Stimulated activated CD8-positive, alpha-beta memory T cell treated with anti-CD3 and anti-CD28 coated beads, Interleukin-15, amount 100 ng/mL, for 4 hours (primary cell): ENCODE measurements around the gene OR5W2.
"Not testable (repeated sequence)": the region's sequence is repeated elsewhere in the genome, so short reads cannot be mapped to it uniquely, and the experiment has no call there.

Source experiments
- DNase-seq, 2 donors: peaks; one replicate each; pipeline ENCODE4 v3.0.0-alpha.2; 2020; ENCODE audit warnings: low read depth in 2 of 2

Gene OR5W2

GRCh38 chr11:55914482-55914881 lies at the start of gene OR5W2:
TSS of gene OR5W2 (minus strand) at chr11:55914582. CDS start at chr11:55914582, 0 bp downstream.
- no peak for DNase-seq

- DNase-seq: no peak
These were observed 42.1 kb upstream of the OR5W2 start for GRCh38 chr11:55956521-55956920.

- DNase-seq: no peak
These were observed 34.9 kb upstream of the OR5W2 start for GRCh38 chr11:55949330-55949729.

GRCh38 chr11:55942785-55943392 lies 28.5 kb upstream of the OR5W2 start:
- DNase-seq: no peak

- no peak for DNase-seq
These were observed 21.9 kb upstream of the OR5W2 start, which contains the start of gene OR5I1 for GRCh38 chr11:55936300-55936699. TSS of gene OR5I1 (minus strand) at chr11:55936400. CDS start at chr11:55936400, 0 bp downstream.

GRCh38 chr11:55920537-55920936 lies 6.2 kb upstream of the OR5W2 start:
- no peak for DNase-seq

- no peak for DNase-seq
These were observed 12.1 kb downstream of the OR5W2 start for GRCh38 chr11:55902308-55902707.

- DNase-seq: no peak
These were observed 19.2 kb downstream of the OR5W2 start for GRCh38 chr11:55895216-55895615.

- not testable (repeated sequence) for DNase-seq
These were observed 28.9 kb downstream of the OR5W2 start for GRCh38 chr11:55885481-55885880.

GRCh38 chr11:55884995-55885394 lies 29.4 kb downstream of the OR5W2 start:
- not testable (repeated sequence) for DNase-seq

GRCh38 chr11:55882997-55883396 lies 31.4 kb downstream of the OR5W2 start, which contains the start of gene TRIM51:
TSS of gene TRIM51 (plus strand) at chr11:55883297. CDS start at chr11:55885429, 2,132 bp downstream.
- not testable (repeated sequence) for DNase-seq

GRCh38 chr11:55873146-55873545 lies 41.2 kb downstream of the OR5W2 start:
- DNase-seq: not testable (repeated sequence)

GRCh38 chr11:55872731-55873130 lies 41.7 kb downstream of the OR5W2 start:
- DNase-seq: not testable (repeated sequence)

- not testable (repeated sequence) for DNase-seq
These were observed 47.0 kb downstream of the OR5W2 start for GRCh38 chr11:55867354-55867753.
